Activated CD4-positive, alpha-beta T cell treated with anti-CD3 and anti-CD28 coated beads, Interleukin-2, amount 50 U/mL, for 16 hours (primary cell): ENCODE data around the gene NR0B2.
"Not testable (repeated sequence)": the region's sequence is repeated elsewhere in the genome, so short reads cannot be mapped to it uniquely, and the experiment has no call there.

ENCODE experiments used
- DNase-seq: peaks from one replicate; pipeline ENCODE4 v3.0.0-alpha.2; 2020

NR0B2 gene

GRCh38 chr1:26913754-26914619 lies at the start of gene NR0B2:
NR0B2 (minus strand) TSS chr1:26913975; CDS start chr1:26913940, 35 bp downstream.
- no peak for DNase-seq

GRCh38 chr1:26961826-26962225 lies 48.1 kb upstream of the NR0B2 start:
- no peak for DNase-seq

- DNase-seq: no peak
Observed at GRCh38 chr1:26960625-26960966, 46.8 kb upstream of the NR0B2 start.

- no peak for DNase-seq
Observed at GRCh38 chr1:26959722-26960624, 46.2 kb upstream of the NR0B2 start, which contains the start of gene KDF1. KDF1 (minus strand) TSS chr1:26960468; CDS start chr1:26952380, 8,088 bp downstream.

- DNase-seq: no peak
Observed at GRCh38 chr1:26959270-26959669, 45.5 kb upstream of the NR0B2 start.

GRCh38 chr1:26957306-26957705 lies 43.5 kb upstream of the NR0B2 start:
- DNase-seq: no peak

- no peak for DNase-seq
Observed at GRCh38 chr1:26956321-26956720, 42.5 kb upstream of the NR0B2 start.

- no peak for DNase-seq
Observed at GRCh38 chr1:26953374-26953773, 39.6 kb upstream of the NR0B2 start.

GRCh38 chr1:26951821-26952497 lies 38.2 kb upstream of the NR0B2 start:
- DNase-seq: no peak

- no peak for DNase-seq
Observed at GRCh38 chr1:26951216-26951615, 37.4 kb upstream of the NR0B2 start.

- DNase-seq: no peak
Observed at GRCh38 chr1:26950602-26951001, 36.8 kb upstream of the NR0B2 start.

- no peak for DNase-seq
Observed at GRCh38 chr1:26949926-26950319, 36.1 kb upstream of the NR0B2 start.

GRCh38 chr1:26949266-26949925 lies 35.6 kb upstream of the NR0B2 start:
- DNase-seq: no peak

GRCh38 chr1:26948725-26949057 lies 34.9 kb upstream of the NR0B2 start:
- not testable (repeated sequence) for DNase-seq

- DNase-seq: no peak
Observed at GRCh38 chr1:26946270-26946669, 32.5 kb upstream of the NR0B2 start.

GRCh38 chr1:26945728-26946127 lies 32.0 kb upstream of the NR0B2 start:
- DNase-seq: no peak

GRCh38 chr1:26945138-26945537 lies 31.4 kb upstream of the NR0B2 start:
- DNase-seq: no peak

- no peak for DNase-seq
Observed at GRCh38 chr1:26942656-26943055, 28.9 kb upstream of the NR0B2 start.

- no peak for DNase-seq
Observed at GRCh38 chr1:26941311-26941710, 27.5 kb upstream of the NR0B2 start.

- DNase-seq: no peak
Observed at GRCh38 chr1:26938659-26939025, 24.9 kb upstream of the NR0B2 start.

GRCh38 chr1:26938004-26938658 lies 24.4 kb upstream of the NR0B2 start:
- no peak for DNase-seq

GRCh38 chr1:26936823-26937222 lies 23.0 kb upstream of the NR0B2 start:
- no peak for DNase-seq
